ENCODE data around the gene TNNT2.

TNNT2 gene

GRCh38 chr1:201335174-201335870, 42.2 kb downstream of the TNNT2 start:
- no peaks in the 10 kb centered on the region for H3K36me3 Mint-ChIP-seq (ENCODE audit: low read depth)
- peaks cover 9% of the 10 kb centered on the region for H3K27me3 Mint-ChIP-seq (ENCODE audit: low read depth)
- H3K4me1 Mint-ChIP-seq = peaks cover 3% of the 10 kb centered on the region
- no peak overlapping the region for H3K4me3 Mint-ChIP-seq
- H3K27ac Mint-ChIP-seq = no peak overlapping the region
- TF ChIP-seq CTCF (IDR thresholded peaks at IDR 0.05; ENCODE audit: unreplicated experiment in 3 of 3) = no peak
- H3K9me3 Mint-ChIP-seq = no peaks in the 10 kb centered on the region

GRCh38 chr1:201334325-201335173, 42.9 kb downstream of the TNNT2 start:
- no peak for TF ChIP-seq CTCF (IDR thresholded peaks at IDR 0.05; ENCODE audit: unreplicated experiment in 3 of 3)
- Mint-ChIP-seq H3K27me3 (ENCODE audit: low read depth) (peaks cover 9% of the 10 kb centered on the region), H3K27ac (no peak overlapping the region), H3K36me3 (ENCODE audit: low read depth) (no peaks in the 10 kb centered on the region), H3K9me3 (no peaks in the 10 kb centered on the region), H3K4me1 (peaks cover 10% of the 10 kb centered on the region), H3K4me3 (no peak overlapping the region)

GRCh38 chr1:201332616-201333335, 44.7 kb downstream of the TNNT2 start:
- no peak for TF ChIP-seq CTCF (IDR thresholded peaks at IDR 0.05; ENCODE audit: unreplicated experiment in 3 of 3)
- Mint-ChIP-seq H3K4me3 (no peak overlapping the region), H3K27ac (no peak overlapping the region), H3K36me3 (ENCODE audit: low read depth) (no peaks in the 10 kb centered on the region), H3K9me3 (no peaks in the 10 kb centered on the region), H3K27me3 (ENCODE audit: low read depth) (peaks cover 9% of the 10 kb centered on the region), H3K4me1 (peaks cover 15% of the 10 kb centered on the region)

GRCh38 chr1:201332021-201332420, 45.5 kb downstream of the TNNT2 start:
- Mint-ChIP-seq H3K4me1 (peaks cover 15% of the 10 kb centered on the region), H3K9me3 (no peaks in the 10 kb centered on the region), H3K27ac (no peak overlapping the region), H3K27me3 (ENCODE audit: low read depth) (peaks cover 16% of the 10 kb centered on the region), H3K4me3 (no peak overlapping the region), H3K36me3 (ENCODE audit: low read depth) (no peaks in the 10 kb centered on the region)
- no peak for TF ChIP-seq CTCF (IDR thresholded peaks at IDR 0.05; ENCODE audit: unreplicated experiment in 3 of 3)

DNA sequence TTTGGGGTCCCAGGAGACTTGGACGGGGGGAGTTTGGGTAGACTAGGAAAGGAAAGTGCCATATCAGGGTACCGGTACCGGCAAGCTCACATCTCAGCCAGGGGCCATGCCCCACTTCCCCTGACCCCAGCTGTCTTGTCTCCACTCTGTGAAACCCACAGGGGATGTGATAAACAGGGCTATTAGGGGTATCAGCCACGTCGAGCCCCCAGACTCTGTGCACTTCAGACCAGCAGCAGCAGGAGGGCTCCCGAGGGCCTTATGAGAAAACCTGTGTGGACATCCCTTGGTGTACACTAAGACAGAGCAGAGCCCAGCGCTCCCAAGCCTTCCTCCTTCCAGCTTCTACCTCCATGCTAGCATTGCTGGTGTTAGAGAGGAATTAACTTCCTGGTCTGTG, 46.3 kb downstream of the TNNT2 start:
- no peak overlapping the region for H3K27ac Mint-ChIP-seq
- peaks cover 22% of the 10 kb centered on the region for H3K27me3 Mint-ChIP-seq (ENCODE audit: low read depth)
- no peaks in the 10 kb centered on the region for H3K9me3 Mint-ChIP-seq
- TF ChIP-seq CTCF (IDR thresholded peaks at IDR 0.05; ENCODE audit: unreplicated experiment in 3 of 3) = no peak
- peaks cover 15% of the 10 kb centered on the region for H3K4me1 Mint-ChIP-seq
- H3K4me3 Mint-ChIP-seq = no peak overlapping the region
- no peaks in the 10 kb centered on the region for H3K36me3 Mint-ChIP-seq (ENCODE audit: low read depth)

Measured in nephron (organoid).